GM10266 (cell line): ENCODE data around the gene PCDH9.
"Not testable (repeated sequence)": the region's sequence is repeated elsewhere in the genome, so short reads cannot be mapped to it uniquely, and the experiment has no call there.

Experiments used
- DNase-seq: peaks from one replicate; pipeline ENCODE4 v3.0.0; 2012; ENCODE audit errors: extremely low spot score
- TF ChIP-seq, protein P1 (sequence below): IDR thresholded peaks from 2 replicates; pipeline ENCODE4 v1.5.1; 2012; ENCODE audit warnings: mild to moderate bottlenecking, low read depth; ENCODE audit not compliant: control insufficient read depth, insufficient read depth; ENCODE audit errors: missing control alignments

Gene PCDH9

DNA sequence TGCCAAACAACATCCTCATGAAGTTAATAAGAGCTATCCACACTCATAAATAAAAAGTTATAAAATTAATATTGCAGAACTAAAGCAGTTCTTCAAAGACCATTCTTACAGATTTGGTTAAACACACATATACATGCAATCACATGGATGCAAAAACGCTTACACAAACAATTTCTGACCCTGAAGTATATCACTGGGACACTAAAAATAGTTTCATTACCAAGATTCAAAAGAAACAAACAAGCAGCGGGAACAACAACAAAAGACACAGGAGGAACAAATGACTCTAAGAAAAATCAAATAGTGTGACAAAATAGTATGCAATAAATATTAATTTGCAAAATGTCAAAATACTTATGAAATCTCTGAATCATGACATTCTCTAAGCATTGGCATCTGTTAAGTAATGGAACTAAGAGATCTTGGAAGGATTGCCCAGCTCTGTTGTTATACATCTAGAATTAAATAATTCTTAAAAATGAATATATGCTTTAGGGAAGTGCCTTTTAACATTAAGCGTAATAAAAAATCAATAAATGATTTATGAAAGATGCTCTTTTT lies 132.2 kb downstream of the PCDH9 start:
- no peak for DNase-seq
- TF ChIP-seq, protein P1, sequence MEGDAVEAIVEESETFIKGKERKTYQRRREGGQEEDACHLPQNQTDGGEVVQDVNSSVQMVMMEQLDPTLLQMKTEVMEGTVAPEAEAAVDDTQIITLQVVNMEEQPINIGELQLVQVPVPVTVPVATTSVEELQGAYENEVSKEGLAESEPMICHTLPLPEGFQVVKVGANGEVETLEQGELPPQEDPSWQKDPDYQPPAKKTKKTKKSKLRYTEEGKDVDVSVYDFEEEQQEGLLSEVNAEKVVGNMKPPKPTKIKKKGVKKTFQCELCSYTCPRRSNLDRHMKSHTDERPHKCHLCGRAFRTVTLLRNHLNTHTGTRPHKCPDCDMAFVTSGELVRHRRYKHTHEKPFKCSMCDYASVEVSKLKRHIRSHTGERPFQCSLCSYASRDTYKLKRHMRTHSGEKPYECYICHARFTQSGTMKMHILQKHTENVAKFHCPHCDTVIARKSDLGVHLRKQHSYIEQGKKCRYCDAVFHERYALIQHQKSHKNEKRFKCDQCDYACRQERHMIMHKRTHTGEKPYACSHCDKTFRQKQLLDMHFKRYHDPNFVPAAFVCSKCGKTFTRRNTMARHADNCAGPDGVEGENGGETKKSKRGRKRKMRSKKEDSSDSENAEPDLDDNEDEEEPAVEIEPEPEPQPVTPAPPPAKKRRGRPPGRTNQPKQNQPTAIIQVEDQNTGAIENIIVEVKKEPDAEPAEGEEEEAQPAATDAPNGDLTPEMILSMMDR = no peak

DNA sequence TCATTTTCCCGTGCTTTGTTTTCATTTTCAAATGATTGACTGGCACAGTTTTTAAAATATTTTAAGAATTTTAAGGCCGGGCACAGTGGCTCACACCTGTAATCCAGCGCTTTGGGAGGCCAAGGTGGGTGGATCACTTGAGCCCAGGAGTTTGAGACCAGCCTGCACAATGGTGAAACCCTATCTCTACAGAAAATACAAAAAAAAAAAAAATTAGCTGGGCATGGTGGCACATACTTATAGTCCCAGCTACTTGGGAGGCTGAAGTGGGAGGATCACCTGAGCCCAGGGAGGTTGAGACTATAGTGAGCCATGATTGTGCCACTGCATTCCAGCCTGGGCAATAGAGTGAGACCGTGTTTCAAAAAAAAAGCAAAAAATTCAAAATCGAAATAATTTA lies 133.2 kb downstream of the PCDH9 start:
- DNase-seq = not testable (repeated sequence)

DNA sequence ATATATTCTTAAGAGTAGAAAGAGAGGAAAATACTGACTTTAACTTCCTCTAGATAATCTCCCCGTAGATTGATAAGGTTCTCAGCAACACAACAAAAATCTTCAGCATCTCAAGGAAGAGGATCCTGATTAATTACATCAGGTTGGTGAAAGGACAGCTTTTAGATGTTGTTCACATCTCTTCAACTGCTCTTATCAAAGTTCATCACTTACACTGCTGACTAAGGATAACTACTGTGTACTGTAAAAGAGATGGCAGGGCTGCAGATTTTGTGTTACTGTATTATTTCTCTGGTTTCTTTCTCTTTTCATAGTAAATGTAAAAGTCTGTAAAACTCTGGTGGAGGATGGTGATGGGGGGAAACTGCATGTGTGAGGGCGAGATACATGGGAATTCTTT lies 133.7 kb downstream of the PCDH9 start:
- TF ChIP-seq, protein P1 = no peak
- no peak for DNase-seq

DNA sequence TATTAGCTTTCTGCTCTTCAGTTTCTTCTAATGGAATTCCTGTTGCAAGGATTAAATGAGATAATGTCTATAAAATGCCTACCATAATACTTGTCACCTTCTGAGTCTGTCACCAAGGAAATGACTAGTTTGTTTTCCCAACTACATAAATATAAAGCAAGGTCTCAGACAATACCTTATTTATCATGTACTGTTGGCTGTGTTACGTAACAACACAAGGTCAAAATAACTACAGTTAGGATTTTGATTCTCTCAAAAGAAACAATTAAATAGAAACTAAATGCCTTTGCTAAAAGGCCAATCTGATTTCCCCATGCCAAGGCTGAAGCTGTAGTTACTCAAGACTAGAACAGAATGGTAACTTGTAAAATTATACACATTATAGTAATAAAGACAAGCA lies 134.5 kb downstream of the PCDH9 start:
- no peak for DNase-seq
- TF ChIP-seq, protein P1 = no peak

DNA sequence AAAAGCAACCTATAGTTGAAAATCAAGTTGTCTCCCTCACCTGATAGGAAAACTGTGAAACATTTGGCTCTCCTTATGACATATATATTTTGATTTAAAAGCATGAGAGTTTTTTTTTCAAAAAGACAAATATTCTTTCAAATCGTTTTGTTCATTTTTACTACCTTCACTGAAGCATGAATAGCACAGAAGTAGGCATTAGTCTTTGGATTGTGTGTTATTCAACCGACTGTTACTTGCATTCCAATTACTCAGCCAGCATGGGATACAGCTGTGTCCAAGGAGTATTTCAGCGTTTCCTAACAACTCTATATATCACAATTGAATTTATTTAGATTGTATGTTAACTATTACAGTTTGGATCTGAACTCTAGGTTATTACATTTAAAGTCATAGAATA lies 135.2 kb downstream of the PCDH9 start:
- no peak for DNase-seq
- TF ChIP-seq, protein P1 = no peak

DNA sequence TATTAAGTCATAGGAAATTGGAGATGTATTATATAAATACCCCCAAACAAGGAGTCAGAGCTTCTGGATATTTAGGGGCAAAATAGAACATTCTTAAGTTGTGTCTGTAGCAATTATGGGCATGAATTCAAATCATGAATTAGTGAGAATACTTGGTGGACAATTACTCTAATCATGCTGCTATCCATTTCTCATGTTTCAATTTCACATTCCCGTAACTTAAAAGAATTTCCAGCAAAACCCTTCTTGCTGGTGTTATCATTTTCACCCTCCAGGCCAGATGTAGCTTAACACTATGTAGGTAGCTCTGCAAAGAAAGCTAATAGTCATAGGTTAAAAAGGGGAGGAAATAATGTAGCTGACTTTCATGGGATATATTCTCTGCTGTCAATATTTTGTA lies 136.1 kb downstream of the PCDH9 start:
- TF ChIP-seq, protein P1 = no peak

DNA sequence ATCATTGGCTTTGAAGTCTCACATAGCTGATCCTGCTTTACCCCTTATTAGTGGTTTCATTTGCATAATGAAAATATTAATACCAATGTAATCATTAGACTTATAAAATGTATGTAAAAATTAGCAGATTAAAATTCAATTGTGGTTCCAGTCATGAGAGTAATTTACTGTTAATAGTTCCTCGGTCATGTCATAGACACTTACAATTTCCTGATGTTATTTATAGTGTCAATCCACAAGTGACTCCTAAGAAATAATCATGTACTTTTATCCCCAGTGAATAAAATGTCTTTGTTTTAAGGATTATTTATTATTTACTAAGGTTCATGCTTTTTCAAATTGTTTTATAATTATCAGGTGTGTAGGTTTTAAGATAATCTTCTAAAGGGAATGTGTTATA lies 138.5 kb downstream of the PCDH9 start:
- no peak for DNase-seq
- TF ChIP-seq, protein P1 = no peak

More for the DNA sequence above, 136.1 kb downstream of the PCDH9 start:
- DNase-seq = no peak

DNA sequence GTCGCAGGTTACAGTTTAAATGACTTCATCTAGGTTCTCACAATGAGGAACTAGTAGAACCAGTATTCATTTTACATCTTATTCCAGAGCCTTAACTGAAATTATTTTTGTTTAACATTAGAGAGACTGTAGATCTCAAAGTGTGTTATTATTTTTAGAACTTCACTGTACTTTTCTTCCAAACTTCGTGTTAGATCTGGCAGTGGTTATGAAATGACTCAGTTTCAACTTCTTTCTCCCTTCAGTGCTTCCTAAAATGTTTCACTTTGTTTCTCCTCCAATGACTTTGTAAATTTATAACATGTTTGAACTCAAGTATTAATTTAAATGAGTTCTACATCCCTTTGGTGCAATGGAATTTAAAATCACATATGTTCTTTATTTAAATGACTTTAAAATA lies 139.3 kb downstream of the PCDH9 start:
- DNase-seq = no peak
- TF ChIP-seq, protein P1 = no peak
